ENCODE data around the gene ARMC6.

Gene ARMC6

GRCh38 chr19:18991468-18991867 is 41.9 kb upstream of the ARMC6 start:
- no peak for TF ChIP-seq CTCF (conservative IDR thresholded peaks at IDR 0.05; ENCODE audit: low read depth, low read length)
- no peak overlapping the region for H3K4me3 ChIP-seq (ENCODE audit: low read length)
- no peak for DNase-seq (ENCODE audit: low read depth)

- H3K4me3 ChIP-seq (ENCODE audit: low read length): no peak overlapping the region
- DNase-seq (ENCODE audit: low read depth): no peak
- TF ChIP-seq CTCF (conservative IDR thresholded peaks at IDR 0.05; ENCODE audit: low read depth, low read length): no peak
These were observed 40.7 kb upstream of the ARMC6 start for GRCh38 chr19:18992696-18993095.

GRCh38 chr19:18993115-18993514 is 40.3 kb upstream of the ARMC6 start:
- DNase-seq (ENCODE audit: low read depth): no peak
- TF ChIP-seq CTCF (conservative IDR thresholded peaks at IDR 0.05; ENCODE audit: low read depth, low read length): no peak
- H3K4me3 ChIP-seq (ENCODE audit: low read length): no peak overlapping the region

GRCh38 chr19:18995804-18996241 is 37.6 kb upstream of the ARMC6 start:
- DNase-seq (ENCODE audit: low read depth): peak; percentile 60
- peak; percentile 81 for TF ChIP-seq CTCF (conservative IDR thresholded peaks at IDR 0.05; ENCODE audit: low read depth, low read length)
- H3K4me3 ChIP-seq (ENCODE audit: low read length): no peak overlapping the region

GRCh38 chr19:18996351-18996750 is 37.1 kb upstream of the ARMC6 start:
- TF ChIP-seq CTCF (conservative IDR thresholded peaks at IDR 0.05; ENCODE audit: low read depth, low read length): no peak
- no peak for DNase-seq (ENCODE audit: low read depth)
- H3K4me3 ChIP-seq (ENCODE audit: low read length): no peak overlapping the region

- no peak overlapping the region for H3K4me3 ChIP-seq (ENCODE audit: low read length)
- TF ChIP-seq CTCF (conservative IDR thresholded peaks at IDR 0.05; ENCODE audit: low read depth, low read length): no peak
- DNase-seq (ENCODE audit: low read depth): peak; percentile 77
These were observed 36.5 kb upstream of the ARMC6 start for GRCh38 chr19:18996796-18997394.

GRCh38 chr19:18998276-18998675 is 35.1 kb upstream of the ARMC6 start:
- no peak overlapping the region for H3K4me3 ChIP-seq (ENCODE audit: low read length)
- DNase-seq (ENCODE audit: low read depth): no peak
- TF ChIP-seq CTCF (conservative IDR thresholded peaks at IDR 0.05; ENCODE audit: low read depth, low read length): no peak

All from retinal pigment epithelial cell (primary cell).